Left hindlimb (tissue), 1 donor: ENCODE data around the gene SPDEF.
A peak's percentile ranks its signal among the peaks of the same experiment; 100 is the strongest.

ENCODE experiments used
- DNase-seq: peaks from one replicate; pipeline ENCODE4 v3.0.0-alpha.2; 2018

The SPDEF gene

DNA sequence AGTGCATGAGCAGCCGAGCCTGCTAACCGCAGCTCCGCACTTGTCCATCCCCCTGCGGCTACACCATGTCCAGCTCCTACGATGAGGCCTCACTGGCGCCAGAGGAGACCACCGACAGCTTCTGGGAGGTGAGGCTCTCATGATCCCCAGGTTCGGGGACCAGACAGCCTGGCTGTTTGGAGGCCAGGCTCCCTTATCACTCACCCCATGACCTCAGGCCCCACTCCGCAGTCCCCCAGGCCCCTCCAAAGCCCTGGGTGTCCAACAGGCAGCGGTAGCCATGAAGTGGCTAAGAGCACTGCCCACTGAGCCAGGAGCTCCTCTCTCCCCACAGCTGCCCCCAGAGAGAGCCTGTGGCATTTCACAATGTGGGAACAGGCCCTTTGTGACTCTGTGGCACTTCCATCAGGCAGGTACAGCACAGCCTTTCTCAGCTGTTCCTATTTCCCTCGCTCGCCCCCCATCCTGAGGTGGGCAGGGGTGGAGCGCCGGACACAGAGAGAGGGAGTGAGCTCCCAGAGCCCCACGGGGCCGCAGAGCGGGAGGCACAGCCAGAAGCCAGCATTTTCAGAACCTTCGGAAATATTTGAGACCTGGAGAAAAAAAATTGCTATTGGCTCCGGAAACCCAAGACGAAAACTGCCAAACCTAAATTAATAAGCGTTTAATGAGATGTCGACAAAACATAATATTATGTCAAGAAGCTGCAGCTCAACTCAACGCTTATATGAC, 29.7 kb downstream of the SPDEF start:
- DNase-seq: peak; percentile 50

DNA sequence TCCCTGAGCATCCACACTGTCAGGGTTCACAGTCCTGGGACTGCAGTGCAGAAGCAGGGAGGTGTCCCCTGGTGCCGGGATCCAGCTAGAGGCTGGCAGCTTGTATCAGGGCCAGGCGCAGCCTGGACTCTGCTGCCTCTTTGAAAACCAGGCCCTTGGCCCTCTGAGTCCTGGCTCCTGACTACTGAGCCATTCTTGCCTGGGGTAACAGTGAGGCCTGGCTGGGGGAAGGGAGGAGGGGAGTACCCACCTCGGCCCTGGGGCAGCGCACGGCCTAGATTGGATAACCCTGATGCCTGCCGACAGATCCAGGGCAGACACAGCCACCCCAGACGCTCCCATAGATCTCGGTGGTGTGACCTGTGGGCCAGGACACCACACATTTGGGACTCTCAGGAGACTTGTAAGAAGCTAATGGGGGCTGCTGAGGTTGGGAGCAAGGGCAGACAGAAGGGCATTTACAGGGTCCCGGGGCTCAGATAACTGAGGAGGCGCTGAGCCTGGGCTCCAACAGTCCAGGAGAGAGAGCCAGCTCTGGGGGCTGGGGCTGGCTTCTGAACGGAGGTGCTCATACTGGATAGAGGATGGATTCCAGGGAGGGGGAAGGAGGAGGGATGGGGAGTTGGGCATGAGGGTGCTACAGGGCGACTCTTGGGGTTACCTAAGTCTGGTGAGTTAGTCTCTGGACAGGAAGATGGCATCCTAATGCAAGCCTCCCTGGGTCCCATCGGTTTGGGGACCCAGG, 30.5 kb downstream of the SPDEF start:
- DNase-seq: no peak

DNA sequence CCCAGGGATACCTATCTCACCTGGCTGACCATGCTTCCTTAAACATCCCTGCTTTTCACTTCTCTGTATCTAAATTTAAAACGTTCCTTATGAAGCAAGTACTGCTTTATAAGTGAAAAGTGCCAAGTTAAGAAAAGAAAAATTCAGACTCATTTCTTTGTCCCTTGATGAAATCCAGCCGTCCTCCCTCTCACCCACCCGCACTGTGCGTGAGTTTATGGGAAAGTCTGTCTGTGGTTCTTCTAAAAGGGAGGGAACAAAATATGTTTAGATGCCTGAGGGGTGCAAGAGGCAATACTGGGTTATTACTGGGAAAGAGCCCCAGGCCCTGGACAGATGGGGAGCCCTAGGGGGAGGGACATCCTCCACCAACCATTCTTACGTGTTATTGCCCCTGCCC, 31.2 kb downstream of the SPDEF start:
- DNase-seq: no peak

DNA sequence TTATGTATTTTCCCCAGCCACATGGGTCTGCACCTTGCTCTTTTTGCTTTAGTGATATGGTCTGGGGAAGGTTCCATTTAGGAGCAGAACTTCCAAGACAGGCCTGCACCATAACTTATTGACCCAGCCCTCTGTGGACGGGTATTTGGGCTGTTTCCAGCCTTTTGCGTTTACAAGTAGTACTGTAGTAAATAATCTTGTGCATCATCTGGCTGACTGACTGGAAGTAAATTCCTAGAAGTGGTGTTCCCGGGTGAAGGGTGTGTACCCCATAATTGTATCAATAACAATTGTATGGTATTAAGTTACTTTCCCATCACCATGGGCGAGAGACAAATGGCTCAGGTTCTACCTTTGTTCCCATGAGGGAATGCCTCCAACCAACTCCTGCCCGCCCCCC, 31.6 kb downstream of the SPDEF start:
- no peak for DNase-seq

DNA sequence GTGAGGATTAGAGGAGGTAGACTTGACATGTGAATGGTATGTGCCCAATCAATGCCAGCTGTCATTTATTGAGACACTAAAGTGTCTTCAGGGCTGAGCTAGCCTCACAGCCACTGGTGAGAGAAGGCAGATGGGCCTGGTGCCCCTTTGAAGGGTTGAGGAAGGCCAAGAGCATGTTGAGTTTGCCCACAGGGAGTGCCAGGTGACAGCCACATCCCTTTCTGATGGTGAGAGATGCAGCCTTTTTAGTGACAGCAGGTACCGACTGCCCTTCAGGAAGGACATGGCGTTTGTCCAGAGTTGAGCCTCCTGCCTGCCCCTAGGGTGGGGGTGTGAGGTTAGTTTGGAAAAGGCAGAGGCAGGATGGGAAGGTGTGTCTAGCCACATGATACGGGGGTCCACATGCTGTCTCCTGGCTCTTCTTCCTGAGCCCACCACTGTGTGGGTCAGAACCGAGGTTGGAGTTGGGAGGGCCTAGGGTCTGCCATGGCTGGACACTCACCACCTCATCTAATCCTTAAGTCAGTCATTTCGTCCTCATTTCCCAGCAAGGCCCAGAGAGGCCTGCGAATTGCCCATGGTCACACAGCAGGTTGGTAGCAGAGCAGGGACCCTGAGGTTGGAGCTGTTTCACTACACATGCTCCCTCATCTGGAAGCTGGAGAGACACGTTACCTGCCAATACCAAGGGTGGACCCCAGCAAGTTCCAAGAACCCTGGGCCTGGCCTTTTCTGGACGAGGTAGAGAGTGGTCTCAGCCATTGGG, 32.5 kb downstream of the SPDEF start:
- DNase-seq: no peak

DNA sequence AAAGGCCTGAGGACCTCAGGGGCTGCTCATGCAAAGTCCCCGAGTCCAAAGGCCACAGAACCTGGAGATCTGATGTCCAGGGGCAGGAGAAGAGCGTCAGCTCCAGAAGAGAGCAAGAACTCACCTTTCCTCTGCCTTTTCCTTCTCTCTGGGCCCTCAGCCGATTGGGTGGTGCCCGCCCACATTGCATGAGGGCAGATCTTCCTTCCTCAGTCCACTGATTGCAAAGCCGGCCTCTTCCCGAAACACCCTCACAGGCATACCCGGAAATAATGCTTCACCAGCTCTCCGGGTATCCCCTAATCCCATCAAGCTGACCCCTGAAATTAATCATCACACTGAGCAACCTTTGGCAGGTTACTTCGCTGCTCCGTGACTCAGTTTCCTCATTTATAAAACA, 33.4 kb downstream of the SPDEF start:
- DNase-seq: no peak

DNA sequence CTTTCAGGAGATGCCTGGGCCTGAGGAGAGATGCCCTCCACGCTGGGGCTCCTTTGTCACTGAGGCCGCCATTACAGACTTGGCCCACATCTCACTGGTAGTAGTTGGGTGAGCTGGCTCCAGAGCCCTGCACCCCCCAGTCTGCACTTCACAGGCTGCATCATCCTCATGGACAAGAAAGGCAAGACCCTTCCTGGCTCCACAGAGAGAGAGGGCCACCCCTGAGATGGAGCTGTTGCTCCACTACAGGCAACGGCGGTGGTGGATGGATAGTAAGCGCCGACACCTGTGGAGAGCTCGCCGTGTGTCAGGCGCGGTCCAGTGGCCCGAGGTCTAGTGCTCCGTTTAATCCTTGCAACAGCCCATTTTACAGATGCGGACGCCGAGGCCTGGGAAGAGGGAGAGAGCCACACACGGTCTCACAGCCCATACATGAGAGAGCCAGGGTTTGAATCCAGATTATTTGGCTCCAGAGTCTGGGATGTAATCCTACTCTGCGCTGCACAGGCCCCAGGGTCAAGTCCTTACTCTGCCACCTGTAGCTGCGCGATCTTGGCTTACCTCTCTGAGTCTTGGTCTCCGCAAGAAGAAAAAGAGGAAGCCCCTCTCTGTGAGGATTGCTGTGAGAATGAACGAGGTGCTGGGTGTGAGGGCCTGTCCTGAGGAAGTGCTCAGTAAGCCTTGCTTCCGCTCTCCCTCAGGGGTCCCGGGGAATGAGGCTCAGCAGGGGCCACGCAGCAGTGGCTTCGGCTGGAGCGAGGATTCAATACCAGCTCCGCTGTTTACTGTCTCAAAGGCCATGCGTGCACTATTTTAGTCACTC, 34.5 kb downstream of the SPDEF start:
- no peak for DNase-seq

DNA sequence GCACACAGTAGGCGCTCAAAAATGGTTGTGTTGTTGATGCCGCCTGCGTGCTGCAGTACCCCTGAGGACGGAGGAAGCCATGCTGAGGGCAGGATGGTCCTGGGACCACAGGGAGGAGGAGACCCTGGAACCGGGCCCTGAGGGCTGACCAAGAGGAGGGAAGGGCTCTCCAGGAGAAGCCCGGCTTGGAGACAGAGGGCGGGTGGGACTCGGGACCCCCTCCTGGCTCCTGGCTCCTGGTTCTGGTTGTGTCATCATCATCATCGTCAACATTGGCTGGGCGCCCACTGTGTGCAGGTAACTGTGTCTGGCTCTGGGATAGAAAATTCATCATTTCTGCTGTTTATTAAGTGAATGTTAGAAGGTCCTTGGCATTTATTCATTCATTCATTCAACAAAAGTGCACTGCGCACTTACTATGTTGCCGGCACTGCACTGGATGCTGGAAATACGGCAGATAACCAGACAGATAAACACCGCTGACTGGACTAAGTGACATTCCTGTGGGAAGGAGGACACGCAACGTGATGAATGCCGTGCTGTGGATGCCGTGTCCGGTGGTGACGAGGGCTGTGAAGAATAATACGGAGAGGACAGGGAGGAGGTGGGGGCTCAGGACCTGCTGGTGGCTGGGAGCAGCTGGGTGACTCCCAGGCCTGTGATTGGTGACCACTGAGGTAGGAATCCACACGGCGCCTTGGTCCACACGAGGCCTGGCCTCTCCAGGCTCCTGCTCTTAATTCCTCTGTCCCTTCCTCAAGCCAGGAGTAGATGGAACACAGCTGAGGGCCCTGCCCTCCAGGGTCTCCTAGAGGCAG, 35.3 kb downstream of the SPDEF start:
- DNase-seq: no peak

DNA sequence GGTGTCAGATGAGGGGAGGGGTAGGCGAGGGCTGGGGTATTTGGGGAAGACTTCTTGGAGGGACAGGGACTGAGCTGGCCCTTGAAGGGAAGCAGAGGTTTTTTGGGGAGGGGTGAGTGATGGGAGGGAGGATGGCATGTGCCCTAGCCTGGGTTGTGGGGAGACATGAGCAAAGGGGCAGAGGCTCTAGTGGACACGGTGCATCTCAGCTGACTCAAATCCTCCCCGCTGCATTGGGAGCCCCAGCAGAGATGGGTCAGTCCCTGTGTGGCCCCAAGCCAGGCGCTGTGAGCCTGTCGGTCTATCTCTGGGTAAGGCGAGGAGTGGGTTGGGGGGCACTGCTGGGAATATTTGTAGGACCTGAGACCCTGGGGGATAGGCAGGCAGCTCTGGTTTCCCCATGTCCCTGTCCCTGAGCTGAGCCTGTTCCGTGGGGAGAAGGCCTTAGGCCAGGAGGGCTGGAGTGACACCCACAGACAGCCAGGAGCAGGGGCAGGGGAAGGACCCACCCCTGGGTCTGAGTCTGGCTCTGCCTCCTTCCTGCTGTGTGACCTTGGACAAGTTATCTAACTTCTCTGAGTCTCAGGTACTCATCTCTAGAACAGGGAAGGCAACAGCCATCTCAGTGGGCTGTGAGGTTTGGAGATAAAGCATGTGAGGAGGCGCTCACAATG, 36.0 kb downstream of the SPDEF start:
- DNase-seq: no peak

DNA sequence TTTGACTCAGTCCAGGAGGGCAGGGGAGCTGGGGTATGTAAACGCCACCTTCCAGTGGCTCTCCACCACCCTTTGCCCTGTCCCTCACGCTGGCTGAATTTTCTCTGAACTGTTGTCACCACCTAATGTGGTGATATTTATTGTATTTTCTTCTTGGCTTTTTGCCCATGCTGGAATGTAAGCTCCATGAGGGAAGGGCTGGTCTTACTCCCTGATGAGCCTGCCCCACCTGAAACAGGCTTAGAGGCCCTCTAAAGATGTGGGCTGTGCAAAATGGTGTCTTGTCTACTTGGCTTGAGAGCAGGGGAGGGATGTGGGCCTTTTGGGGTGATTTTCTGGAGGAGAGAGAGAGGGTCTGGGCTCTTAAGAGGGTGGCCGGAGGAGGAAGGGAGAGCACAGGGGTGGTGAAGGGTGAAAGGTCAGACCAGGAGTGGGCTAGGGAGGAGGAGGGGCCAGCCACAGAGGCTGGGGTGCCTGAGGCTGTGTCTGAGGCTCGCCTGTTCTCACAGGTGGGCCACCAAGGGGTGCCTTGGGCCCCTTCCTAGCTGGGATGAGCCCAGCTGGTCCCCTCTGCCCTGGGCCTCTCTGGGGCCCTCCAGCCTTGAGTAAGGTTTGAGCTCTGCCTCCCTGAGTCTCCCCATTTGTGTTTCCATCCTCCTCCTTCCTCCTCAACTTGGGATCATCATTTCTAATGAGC, 37.3 kb downstream of the SPDEF start:
- no peak for DNase-seq

DNA sequence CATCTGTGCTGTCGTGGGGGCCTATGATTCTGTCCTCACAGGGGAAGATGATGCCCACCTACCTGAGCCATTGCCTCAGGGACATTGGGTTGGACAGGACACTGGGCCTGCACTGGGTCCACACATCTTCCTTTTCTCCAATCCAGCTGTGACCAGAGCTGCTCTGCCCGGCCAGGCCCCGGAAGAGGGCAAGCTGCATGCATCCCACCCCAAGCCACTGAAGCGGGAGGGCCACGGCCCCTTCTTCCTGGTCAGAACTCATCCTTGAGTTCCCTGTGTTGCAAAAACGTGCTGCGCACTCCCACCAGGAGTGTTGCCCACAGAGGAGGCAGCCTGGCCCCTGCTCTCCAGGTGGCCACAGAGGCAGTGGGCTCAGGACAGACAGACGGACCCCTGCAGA, 38.2 kb downstream of the SPDEF start:
- no peak for DNase-seq

DNA sequence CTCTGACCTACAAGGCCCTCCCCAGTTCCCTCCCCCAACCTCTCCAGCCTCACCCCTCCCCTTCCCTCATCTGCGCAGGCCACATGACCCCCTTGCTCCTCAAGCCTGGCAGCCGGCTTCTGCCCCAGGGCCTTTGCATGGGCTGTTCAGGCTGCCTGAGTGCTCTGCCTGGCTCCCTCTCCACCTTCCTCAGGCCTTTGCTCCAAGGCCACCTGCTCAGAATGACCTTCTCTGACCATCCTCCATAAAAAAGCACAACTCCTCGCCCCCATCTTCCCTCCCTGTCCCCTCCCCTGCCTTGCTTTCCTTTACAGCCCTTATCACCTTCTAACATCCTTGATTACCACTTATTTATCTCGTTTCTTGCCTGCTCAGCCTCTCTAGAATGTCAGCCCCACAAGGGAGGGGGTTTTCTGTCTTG, 38.7 kb downstream of the SPDEF start:
- no peak for DNase-seq

DNA sequence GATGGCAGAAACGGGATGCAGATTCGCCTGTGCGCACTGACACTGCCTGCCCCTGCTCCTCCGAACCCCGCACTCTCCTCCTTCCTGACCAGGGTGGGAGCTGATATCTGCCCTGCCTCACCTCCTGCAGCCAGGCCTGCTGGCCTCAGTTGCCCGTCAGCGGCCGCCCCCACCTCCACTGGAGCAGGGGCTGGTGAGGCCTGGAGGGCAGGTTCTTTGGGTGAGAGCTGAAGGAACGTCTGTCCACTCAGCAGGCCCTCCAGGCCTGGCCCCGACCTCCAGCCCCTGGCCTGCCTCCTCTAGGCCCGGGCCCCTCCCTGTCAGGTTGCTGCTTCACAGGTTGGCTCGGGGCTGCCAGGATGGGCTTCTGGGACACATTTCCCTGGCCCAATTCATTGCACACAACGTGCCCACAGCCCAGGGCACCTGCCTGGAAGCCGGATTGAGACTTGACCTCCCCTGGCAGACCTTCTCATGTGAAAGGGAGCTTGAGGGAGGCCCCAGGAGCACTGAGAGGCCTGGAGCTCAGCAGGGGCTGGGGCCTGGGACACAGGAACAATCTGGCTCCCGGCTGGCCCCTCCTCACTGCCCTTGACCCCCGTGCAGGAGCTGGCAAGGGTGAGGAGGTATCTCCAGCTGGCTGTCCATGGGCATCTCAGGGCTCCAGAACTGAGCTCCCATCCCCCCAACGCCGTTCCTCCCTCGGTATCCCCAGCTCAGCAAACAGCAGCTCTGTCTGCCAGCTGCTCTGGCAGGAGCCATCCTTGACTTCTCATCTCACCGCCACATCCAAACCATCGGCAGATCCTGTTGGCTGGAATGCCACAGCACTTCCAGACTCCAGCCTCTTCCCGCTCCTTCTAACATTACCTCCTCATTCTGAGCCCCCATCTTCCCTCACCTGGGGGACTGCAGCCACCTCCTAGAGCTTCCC, 39.5 kb downstream of the SPDEF start:
- no peak for DNase-seq

DNA sequence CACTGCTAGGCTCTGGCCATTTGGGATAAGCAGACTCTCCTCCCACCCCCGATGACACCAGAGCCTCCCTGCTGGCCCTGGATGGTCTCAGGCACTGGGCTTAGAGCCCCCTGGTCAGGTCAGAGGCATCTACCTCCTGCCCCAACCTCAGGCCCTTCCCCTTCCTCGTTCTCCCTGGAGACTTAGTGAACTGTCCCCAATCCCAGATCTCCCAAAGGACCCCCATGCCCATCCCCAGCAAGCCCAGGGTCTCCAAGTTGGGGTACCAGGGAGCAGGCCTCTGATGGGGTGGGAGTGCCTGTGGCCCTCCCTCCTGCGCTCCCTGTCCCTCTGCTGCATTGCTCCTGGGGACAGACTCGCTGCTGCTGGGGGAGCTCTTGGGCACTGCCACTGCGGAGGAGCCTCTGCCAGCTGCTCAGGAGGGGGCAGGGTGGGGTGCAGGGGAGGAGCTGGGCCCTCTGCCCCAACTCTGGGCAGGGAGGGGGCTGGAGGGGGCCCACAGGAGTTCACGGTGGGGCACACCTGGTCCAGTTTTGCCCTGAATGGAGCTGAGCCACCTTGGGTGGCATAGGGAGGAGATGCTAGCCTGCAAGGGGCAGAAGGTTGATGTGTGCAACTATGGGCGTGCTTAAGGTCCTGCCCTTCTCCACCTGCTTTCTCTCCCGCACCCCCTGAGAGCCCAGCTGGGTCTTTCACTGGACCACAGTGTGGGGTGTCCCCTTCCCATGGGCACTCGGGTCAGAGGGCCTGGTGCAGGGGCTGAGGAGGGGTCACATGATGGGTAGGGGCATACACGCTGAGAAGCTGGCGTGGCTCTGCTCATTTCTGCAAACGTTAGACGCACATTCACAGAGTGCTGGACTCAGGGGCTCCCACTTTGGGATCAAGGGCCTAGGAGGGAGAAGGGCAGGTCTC, 40.4 kb downstream of the SPDEF start:
- no peak for DNase-seq

DNA sequence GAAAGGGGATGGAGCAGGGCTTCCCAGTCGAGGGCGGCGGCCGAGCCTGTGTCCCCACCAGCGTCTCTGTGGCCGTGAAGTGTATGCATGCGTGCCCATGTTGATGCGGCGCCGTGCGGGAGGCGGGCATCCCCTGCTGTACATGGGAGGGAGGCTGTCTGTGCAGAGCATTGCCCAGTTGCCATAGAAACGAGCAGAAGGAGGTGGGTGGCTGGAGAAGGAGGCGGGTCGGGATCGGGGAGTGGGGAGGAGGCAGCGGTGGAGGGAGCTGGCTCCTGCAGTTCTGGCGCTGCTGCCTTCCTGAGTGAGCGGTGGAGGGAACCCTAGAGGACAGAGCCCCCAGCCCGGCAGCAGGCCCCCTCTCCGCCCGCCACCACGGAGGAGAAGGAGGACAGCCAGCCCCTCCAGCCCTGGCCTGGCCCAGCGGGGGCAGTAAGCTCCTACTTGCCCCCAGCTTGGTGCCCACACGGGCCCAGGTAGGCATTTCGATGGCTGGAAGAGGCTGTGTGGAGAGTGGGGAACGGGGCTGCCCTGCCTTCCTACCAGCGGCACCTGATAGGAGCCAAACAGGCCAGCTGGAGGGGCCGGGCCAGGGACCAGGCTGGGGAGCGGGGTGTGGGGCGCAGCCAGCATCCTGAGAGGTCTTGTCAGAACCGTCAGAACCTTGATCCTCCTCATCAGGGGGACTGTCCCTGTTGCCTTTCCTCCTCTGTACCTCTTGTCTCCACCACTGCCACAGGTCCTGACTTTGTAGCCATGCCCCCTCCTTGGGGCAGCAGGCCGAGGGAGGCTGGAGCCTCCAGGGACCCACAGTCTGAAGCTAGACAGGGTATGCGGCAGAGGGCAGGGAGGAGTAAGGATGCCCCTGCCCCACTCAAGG, 41.3 kb downstream of the SPDEF start:
- peak; percentile 74 for DNase-seq

DNA sequence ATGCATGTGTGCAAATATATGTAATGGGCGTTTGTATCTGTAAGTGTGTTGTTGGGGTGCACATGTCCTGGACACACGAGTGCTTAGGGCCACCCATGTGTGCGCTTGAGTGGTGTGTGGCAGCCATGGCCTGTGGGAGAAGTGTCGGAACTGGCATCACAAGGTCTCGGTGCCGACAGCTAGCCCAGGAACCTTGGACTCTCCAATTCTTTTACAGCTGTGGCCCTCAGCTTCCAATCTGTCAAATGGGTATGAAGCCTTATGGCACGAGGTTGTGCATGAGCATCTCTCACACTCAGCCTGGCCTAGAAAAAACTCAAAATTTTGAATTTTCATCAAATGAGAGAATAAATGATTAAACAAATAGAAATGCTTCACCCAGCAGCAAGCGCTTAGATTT, 42.0 kb downstream of the SPDEF start:
- no peak for DNase-seq

DNA sequence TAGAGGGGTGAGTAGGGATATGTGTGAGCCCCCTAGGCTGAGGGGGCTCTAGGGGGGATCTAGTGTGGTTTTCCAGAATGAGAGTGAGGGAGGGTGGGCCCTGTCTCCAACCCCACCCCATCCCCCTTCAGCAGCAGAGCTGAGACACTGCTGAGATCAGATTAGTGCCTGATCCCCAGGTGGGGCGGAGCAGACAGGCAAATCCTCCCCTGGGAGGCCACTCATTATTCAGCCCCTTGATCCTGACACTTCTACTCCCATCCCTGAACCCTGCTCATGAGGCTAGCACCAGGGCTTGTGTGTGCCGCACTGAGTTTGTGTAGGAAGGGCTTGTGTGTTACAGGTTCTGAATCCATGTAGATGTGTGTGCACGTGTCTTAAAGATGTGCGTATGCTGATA, 42.5 kb downstream of the SPDEF start:
- no peak for DNase-seq

DNA sequence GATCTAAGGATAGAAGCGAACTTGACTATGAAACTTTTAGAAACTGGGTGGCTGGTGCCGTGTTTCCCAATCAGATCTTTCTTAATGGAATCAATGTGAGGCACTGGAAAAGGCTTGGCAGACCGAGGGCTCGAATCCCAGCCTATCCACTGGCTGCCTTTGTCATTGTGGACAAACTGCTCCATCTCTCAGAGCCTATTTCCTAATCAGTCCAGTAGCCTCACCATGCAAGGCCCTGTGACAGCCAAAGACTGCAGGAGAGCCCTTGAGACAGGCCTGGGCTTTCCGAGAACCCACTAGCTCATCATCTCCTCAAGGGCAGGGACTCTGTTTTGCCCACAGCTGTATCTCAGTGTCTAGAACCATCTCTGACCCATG, 43.4 kb downstream of the SPDEF start:
- DNase-seq: no peak
